HG02938 (cell line): ENCODE data around the gene RANBP1.

Experiments used
- ATAC-seq: cut with Tn5 transposase; IDR thresholded peaks from one replicate; pipeline ENCODE4 v1.9.1; 2021; ENCODE audit warnings: mild to moderate bottlenecking, moderate library complexity; ENCODE audit not compliant: unreplicated experiment

Gene RANBP1

DNA sequence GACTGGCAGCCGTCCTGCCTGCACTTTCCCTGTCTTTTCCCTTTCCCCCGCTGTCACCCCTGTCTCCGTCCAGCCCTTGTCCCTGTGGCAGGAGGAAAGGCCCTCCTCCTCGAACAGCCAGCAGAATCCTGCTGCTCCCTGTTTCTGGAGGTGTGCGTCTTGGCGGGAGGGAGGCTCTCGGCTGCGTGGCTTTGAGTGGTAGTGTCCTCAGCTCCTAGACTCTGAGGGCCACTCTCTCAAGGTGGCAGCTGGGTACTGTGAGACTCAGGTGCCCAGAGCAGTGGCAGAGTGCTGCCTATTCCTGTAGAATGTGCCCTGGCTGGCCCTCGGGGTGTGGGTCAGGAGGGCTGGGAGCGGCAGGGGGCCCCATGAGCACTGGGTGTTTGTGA, 9.1 kb upstream of the RANBP1 start:
- ATAC-seq, result no peak

DNA sequence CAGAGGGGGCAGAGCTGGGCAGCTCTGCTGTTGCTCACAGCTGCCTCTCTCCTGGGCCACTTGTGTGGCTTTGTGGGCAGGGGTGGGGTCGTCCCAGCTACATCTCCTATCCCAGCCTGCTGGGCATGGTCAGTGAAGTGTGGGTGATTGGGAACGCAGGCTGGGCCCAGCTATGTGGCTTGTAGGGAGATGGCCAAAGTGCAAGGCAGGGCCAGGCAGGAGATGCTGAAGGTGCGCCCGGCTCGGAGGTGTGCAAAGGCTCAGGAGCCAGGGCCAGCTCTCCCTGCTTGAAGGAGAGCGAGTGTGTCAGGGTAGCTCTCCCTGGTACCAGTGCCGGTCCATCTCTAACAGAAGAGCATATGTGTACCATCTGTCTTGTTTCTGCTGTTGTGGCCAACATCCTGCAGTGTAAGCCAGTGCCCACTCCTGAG, 8.4 kb upstream of the RANBP1 start:
- ATAC-seq, result no peak

DNA sequence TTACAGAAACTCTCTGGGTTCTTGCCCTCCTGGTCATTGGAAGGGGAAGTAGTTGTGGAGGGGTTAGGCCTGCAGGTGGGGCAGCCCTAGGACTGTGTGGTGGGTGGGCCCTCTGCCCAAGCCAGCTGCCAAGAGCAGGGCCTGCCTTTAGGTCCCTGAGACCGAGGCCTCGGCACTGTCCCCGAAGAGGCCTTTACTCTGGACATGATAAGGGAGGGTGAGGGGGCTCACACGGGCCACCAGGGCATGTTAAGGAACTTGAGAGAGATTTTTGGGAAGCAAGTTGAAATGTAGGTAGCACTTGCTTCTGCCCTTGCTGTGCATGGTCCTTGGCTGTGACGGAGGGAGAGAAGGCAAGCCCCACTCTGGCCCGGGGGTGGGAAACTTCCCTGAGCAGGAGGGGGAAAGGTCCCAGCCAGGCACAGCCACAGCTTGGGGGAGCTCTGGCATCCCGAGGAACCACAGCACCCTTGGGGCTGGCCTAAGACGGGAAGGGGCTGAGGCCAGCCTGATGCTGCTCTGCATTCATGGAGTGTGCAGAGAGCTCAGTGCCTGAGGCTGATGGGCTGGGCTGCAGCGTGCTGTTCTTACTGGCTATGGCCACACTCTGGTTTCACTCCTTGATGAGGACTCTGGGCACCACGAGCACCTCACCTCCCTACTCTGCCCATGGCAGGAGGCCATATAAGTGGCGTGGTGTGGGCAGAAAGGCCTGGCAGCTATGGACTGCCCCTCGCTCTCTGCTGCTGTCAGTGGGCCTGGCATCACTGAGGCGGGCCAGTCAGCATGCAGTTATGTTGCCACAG, 7.8 kb upstream of the RANBP1 start:
- no peak for ATAC-seq

GRCh38 chr22:20108757-20109230, 7.1 kb upstream of the RANBP1 start:
- no peak for ATAC-seq

- no peak for ATAC-seq
Observed at GRCh38 chr22:20109411-20110358, 6.2 kb upstream of the RANBP1 start.

- ATAC-seq, result no peak
Observed at GRCh38 chr22:20110359-20110985, 5.4 kb upstream of the RANBP1 start.

GRCh38 chr22:20111045-20111688, 4.7 kb upstream of the RANBP1 start:
- no peak for ATAC-seq

DNA sequence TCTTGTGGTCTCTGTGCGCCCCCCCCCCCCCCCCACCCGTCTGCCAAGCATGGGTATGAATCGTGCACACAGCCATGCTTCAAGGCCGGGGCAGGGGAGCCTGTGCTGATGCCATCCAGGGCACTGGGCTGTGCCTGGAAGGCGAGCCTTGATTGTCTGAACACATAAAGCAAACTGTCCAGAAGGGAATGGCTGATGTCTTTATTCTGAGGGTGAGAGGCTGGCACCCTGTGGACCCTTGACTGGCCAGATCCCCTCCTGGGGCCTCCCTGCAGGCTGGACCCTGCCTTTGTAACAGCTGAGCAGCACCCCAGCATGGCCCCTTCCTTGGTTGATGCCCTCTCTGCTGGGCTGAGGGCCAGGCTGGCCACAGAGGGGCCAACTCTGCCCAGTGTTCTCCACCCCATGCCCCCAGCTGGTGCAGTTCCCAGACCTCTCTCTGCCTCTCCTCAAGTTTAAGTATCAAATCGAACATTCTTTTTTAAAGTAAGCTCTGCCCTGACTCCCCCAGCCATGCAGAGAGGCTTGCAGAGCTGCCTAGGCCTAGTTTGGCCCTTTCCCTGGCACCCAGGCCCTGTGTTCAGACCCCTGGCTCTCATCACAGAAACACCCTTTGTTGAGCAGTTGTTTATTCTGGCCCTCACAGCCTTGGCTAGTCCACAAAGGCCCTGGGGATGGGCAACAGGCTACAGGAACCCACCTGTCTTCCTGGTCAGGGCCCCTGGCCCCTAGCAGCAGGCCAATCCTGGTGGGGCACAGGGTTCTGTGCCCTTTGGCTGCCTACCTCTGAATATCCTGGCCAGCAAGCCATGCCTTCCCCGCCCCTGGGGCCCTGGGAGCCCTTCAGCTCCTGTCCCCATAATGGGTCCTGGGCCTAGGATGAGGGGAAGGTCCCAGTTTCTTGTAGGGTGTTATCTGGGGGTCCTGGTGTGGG, 3.9 kb upstream of the RANBP1 start:
- ATAC-seq, result no peak

DNA sequence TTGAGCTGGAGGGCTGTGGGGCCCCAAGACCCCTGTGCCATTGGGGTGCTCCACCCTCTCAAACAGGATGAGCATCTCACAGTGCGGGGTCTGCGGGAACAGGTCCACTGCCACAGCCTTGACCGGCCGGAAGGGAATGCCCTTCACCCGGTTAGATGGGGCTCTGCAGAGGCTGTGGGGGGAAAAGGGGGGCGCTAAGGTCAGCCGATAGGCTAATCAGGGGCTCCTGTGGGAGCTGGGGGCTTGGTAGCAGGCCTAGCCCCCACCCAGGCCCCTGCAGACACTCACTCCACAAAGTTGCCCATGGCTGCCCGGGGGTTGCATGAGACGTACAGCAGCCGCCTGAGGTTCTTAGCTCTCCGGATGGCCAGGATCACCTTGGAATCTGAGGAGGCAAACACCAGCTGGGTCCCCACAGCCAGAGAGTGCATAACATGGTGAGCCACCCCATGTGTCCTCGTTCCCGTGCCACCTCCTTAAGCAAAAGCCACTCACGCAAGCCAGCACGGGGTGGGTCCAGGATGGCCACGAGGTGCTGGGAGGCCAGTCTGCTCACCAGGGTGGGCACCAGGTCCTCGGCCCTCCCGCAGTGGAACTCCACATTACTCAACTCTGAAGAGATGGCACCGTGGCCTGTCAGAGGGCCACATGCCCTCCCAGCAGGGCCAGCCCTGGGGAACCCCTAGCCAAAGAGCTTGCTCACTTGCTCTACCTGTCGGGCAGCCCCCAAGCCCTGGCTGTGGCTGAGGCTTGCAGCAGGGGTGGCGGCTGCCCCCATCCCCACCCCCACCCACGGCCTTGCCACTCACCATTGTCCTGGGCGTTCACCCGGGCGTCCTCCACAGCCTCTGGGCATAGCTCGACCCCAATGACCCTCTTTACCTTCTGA, 3.0 kb upstream of the RANBP1 start:
- ATAC-seq, result no peak

DNA sequence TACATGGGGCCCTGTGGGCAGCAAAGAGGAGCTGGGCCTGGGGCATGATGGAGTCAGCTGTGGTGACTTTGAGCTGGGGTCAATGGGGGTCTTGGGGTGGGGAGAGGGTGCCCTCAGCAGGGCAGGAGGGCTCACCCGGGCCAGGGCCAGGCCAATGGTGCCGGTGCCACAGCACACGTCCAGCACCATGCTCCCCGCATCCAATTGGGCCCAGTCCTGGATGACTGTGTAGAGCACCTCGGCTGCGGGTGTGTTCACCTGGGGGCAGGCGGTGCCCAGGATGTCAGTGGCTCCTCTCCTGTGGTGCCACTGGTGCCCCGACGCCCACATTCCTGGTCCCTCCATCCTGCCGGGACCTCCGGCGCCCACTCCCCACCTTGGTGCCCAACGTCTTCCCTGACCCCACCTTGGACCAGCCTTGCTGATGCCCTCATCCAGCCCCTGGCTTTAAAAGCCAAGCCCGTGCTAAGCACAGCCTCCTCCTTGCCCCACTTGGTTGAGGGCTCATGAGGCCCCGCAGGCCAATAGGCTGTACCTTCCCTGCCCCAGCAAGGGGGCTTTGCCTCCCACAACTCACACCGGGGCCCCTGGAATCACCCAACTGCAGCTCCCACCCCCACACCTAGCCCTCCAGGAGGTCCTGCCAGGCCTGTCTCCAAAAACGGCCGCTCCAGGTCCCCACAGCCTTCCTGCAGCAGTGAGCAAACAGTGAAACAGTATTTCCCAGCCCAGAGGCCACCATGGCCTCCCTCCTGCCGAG, 2.2 kb upstream of the RANBP1 start:
- no peak for ATAC-seq

DNA sequence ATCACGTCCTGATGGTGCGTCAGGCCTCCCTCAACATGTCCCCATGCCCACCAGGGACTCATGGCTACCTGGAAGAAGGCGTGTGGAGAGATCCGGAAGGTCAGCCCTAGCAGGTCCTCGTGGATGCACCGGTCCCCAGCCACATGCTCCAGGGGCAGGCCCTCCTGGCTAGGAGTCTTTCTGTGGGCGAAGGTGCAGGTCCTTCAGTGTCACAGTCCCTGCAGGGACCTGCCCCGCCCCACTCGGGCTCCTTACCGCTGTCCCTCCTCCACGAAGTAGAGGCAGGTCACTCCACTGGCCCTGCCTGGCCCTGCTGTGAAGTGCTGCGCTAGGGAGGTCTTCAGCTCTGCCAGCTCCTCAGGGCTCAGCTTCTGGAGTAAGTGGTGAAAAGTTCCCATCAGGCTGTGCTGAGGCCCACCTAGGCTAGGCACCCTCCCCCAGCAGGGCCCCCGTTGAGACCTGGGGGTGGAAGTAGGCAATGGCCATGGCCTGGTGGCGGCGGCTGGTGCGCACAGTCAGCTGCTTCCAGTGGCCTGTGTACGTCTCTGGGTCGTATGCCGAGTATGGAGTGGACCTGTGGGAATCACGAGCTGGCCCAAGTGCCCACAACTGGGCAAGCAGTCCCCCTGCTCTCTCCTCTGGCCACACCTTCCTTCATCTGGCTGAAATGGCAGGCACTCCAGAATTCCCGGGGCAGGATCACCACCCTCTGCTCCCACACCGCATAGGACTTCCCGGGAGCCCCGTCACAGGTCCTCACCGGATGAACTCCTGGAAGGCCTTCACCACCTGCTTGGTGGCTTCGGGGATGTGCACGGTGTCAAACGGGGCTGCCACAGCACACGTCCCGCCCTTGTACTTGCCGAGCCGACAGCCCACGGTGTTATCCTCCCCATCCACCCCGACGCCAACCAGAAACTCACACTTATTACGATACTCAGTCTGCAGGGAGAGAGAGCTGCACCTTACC, 1.1 kb upstream of the RANBP1 start:
- ATAC-seq, result no peak

DNA sequence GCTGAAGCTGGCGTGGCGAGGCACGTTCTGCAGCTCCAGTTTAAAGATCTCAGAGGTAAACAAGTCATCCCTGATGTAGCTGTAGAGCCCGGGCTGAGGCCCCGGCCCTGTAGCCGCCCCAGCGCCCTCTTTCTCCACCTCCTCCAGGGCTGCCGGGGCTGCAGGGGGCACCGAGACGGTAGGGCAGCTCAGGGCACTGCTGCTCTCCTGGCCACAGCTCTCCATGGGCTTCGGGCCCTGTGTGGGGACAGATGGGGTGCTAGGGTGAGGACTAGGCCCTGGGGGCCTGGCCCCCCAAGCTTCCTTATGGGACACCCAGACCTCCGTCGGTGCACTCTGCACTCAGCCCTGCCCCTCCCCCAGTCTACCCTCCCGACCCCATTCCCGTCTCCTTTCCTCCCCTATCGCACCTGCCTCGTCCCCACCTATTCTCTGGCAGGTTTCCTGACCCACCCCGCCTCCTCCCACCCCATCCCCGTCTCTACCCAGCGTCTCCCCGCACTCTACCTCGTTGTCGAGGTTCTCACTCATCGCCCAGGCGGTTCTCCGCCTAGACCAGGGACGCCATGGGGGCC, 559 bp downstream of the RANBP1 start:
- no peak for ATAC-seq

DNA sequence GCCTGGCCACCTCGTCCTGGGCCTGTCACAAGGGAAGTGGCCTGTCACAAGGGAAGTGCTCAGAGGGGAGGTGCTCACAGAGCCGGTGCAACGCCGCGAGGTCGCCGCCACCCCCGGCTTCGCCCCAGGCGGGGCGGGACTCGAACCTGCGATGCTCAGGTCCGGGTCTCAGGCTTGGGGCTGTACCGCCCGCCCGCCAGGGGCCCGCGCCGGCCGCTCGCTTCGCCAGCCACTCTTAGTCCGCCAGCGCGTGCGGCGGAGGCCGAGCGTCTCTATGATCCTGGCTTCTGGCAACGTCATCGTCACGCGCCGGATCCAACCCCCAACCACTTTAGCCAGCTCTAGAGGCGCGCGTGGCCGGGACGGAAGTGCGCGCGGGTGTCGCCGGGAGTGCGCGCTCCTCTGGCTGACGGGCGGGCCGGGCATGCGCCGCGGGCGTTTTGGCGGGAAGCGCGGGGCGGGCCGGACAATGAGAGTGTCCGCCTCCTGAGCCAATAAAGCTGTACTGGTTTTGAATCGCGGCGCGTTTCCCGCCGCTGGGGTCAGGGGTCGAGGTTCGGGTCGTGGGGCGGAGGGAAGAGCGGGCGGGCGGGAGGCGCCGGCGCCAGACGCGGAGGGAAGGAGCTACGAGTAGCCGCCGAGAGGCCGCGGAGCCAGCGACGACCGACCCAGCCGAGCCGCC, 1.2 kb downstream of the RANBP1 start, which contains the start of gene TRMT2A:
Gene TRMT2A, minus strand, starts transcription at position 276 of the 682 bp plus-strand sequence. CDS start 320 bp downstream, outside the sequence.
- peak; percentile 70 for ATAC-seq

- peak; percentile 14 for ATAC-seq
Observed at GRCh38 chr22:20117633-20118299, 1.9 kb downstream of the RANBP1 start.
